NCI-H1092 treated with DMSO at 0.1 percent for 48 hours (cell line): ENCODE measurements around the gene SOD2.
"Not testable (repeated sequence)": the region's sequence is repeated elsewhere in the genome, so short reads cannot be mapped to it uniquely, and the experiment has no call there.

Source experiments
- DNase-seq: peaks from one replicate; lab custom pipeline; 2025; lab: John Stamatoyannopoulos, UW

Gene SOD2

DNA sequence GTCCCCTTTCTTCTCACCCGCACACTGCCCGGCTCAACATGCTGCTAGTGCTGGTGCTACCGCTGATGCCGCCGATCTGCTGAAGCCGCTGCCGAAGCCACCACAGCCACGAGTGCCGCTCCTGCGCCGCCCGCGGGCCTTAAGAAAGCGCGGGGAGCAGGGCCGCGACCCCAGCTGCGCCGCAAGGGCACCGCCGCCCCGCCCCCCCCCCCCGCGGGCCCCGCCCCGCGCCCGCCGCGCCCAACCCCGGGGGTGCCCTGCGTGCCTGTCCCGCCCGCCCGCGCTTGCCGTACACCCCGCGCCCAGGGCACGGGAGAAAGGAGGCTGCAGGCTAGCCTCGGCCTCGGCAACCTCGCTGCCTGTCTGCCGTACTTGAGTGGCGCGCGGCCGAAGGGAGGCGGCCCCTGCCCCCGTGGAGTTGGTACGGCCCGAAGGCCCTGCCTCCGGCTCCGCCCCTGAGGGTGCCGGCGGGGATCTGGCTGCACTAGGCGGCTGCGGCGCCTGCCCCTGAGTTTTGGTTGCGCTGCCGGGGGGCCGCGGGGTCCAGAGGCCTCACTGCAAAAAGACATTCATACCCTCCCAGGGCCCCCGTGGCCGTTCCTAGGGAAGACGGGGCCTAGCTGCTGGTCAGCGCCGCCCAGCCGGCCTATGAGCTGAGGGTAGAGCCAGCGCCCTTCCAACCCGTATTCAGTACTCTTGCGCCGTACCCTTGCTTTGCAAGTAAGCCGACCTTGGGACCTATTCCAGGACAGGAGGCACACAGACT lies at the start of gene SOD2:
Gene SOD2, minus strand, starts transcription at position 114 of the 766 bp plus-strand sequence. Its CDS starts 74 bp downstream, at position 40.
- DNase-seq = peak; percentile 96

GRCh38 chr6:159742165-159742564 lies 49.1 kb upstream of the SOD2 start:
- DNase-seq = no peak

- no peak for DNase-seq
These were observed 46.3 kb upstream of the SOD2 start for GRCh38 chr6:159739341-159739740.

DNA sequence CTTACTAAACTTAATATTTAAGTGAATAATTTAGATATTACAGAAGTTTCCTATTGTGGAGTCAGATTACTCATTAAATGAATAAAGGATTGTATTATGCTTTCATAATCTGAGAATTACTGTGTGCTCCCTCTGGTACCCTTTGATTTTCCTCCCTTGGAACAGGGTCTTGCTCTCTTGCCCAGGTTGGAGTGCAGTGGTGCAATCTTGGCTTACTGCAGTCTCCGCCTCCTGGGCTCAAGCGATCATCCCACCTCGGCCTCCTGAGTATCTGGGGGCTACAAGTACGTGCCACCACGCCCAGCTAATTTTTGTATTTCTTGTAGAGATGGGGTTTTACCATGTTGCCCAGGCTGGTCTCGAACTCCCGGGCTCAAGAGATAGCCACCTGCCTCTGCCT lies 43.9 kb upstream of the SOD2 start:
- DNase-seq = no peak

DNA sequence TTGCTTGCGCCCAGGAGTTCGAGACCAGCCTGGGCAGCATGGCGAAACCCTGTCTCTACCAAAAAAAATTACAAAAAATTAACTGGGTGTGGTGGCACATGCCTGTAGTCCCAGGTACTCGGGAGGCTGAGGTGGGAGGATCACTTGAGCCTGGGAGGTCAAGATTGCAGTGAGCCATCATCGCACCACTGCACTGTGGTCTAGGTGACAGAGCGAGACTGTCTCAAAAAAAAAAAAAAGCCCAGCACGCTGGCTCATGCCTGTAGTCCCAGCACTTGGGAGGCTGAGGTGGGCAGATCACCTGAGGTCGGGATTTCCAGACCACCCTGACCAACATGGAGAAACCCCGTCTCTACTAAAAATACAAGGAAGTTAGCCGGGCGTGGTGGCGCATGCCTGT lies 40.4 kb upstream of the SOD2 start:
- not testable (repeated sequence) for DNase-seq

DNA sequence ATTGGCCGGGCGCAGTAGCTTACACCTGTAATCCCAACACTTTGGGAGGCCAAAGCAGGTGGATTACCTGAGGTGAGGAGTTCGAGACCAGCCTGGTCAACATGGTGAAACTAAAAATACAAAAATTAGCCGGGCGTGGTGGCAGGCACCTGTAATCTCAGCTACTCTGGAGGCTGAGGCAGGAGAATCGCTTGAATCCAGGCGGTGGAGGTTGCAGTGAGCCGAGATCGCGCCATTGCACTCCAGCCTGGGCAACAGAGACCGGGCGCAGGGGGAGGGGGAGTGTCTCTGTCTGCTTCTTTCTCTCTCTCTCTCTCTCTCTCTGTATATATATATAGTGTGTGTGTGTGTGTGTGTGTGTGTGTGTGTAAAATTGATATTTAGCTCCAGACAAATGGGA lies 39.5 kb upstream of the SOD2 start:
- not testable (repeated sequence) for DNase-seq

GRCh38 chr6:159730332-159730676 lies 37.3 kb upstream of the SOD2 start:
- no peak for DNase-seq

GRCh38 chr6:159729598-159730331 lies 36.7 kb upstream of the SOD2 start:
- no peak for DNase-seq

- peak; percentile 25 for DNase-seq
These were observed 35.5 kb upstream of the SOD2 start for GRCh38 chr6:159728531-159728964.

DNA sequence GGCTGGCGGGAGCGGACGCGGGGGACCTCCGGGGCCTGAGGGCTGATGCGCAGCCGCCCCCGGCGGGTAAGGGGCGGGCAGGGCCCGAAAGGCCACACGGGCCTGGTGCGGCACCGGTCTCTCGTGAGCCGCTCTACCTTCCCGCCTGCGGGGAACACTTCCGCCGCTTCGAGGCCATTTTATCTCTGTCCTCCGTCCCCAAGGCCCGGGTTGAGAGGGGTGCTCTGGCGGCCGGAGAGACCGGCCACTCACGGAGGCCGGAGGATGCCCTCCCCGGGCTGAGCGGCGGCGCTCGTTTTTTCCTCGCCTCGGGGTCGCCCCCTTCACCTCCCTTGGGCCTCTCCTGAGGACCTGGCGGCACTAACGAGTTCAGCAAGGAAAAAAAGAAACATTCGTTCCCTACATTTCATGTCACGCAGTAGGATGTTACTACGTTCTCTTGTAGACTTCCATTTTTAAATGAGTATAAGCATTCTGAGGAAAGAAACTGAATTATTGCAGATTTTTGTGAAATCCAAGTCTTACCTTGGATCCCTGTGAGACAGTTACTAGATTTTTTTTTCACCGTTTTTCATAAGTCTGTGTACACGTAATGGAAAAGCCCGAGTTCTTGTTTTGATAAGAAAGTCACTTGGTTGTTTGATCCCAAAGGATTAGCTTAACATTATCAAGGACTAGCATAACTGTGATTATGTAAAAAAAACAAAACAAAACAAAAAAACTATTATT lies 34.8 kb upstream of the SOD2 start:
- peak; percentile 76 for DNase-seq

DNA sequence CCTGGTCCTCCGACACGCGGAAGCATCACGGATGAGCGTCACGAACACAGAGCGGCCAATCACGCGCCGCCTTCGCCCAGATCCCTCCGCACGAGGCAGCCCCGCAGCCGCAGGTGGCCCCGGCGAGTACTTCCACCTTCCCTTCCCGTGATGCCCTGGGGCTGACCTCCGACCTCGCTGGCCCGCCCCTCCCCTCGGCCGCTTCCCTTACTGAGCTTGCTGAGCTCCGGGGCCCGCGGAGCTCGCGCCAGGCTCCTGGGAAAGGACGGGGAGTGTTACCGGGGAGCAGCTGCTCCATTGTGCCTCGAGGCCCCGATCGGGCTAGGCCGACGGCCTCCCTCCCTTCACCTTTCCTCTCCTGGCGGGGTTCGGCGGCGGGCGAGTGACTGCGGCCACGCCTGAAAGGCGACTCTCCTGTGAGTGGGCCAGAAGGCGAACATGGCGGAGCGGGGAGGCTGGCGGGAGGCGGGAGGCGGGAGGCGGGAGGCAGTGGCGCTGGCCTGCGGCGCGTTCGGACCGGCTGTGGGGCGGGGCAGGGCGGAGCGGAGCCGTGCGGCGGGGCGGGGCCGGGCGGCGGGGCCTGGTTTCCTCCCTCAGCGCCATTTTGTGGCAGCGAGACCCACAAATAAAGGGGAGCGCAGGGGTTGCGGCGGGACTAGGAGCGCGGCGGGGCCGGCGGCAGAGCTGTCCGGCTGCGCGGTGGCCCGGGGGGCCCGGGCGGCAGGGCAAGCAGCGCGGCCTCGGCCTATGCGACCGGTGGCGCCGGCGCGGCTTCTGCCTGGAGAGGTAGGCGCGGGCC lies 34.1 kb upstream of the SOD2 start, which contains the start of gene WTAP:
Gene WTAP, plus strand, starts transcription at position 589 of the 799 bp plus-strand sequence. CDS start 8,760 bp downstream, outside the sequence.
- peak; percentile 100 for DNase-seq

DNA sequence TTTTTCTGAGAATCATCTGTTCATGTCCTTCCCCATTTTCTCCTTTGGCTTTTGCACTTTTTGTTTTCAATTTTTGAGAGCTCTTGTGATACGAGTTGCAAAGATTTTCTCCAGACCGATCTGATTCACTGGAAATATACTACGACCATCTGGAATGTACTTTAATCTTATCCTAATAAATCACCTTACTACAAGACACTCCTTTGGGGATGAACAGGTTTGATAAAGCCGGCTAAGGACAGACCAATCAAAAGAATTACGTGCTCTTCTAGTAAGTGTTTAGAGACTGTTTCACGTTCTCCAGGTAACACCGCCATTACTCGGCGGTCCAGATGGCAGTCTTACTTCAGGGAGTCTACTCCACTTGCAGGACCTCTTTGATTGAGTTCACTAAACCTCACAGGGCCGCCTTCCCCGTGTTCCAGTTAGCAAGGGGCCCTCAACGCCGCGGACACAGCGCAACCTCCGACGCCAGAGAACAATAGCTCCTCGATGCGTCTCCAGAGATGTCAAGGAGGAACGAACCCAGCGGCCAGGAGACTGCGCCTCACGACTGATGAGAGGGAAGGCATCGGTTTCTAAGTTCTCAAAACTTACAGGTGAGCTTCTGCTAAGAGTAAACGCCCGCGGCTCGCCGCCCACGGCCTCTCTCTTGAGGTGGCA lies 33.3 kb upstream of the SOD2 start:
- DNase-seq = no peak

GRCh38 chr6:159725208-159725607 lies 32.2 kb upstream of the SOD2 start:
- DNase-seq = not testable (repeated sequence)

- no peak for DNase-seq
These were observed 31.7 kb upstream of the SOD2 start for GRCh38 chr6:159724778-159725177.

DNA sequence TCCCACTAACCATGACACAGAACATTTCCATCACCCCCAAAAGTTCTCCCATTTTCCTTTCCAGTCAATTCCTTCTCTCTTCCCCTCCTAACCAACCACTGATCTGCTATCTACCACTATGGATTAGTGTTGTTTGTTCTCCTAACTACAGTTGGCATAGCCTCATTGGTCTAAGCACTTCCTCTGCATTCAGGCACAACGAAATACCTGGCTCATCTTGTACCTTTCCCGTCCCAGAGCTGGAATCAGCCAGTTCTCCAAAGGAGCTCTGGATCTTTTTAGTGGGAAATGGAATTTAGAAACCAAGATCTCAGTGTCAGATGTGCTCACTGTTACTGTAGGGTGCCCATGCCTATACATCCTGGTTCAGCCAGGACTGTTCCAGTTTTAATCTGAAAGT lies 30.2 kb upstream of the SOD2 start:
- no peak for DNase-seq

- DNase-seq = no peak
These were observed 29.6 kb upstream of the SOD2 start for GRCh38 chr6:159722655-159723054.

DNA sequence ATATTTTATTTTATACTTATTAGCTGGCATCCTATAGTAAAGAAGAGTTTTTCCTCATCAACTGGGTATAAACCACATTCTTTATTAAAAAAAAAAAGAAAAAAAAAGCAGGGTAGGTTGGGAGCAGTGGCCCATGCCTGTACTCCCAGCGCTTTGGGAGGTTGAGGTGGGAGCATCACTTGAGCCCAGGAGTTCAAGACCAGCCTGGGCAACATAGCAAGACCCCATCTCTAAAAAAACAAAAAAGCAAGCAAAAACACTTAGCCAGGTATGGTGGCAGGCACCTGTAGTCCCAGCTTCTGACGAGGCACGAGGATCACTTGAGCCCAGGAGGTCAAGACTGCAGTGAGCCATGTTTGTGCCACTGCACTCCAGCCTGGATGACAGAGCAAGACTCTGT lies 28.9 kb upstream of the SOD2 start:
- DNase-seq = not testable (repeated sequence)

GRCh38 chr6:159720708-159721107 lies 27.7 kb upstream of the SOD2 start:
- DNase-seq = peak; percentile 52

- no peak for DNase-seq
These were observed 26.2 kb upstream of the SOD2 start for GRCh38 chr6:159719287-159719686.

DNA sequence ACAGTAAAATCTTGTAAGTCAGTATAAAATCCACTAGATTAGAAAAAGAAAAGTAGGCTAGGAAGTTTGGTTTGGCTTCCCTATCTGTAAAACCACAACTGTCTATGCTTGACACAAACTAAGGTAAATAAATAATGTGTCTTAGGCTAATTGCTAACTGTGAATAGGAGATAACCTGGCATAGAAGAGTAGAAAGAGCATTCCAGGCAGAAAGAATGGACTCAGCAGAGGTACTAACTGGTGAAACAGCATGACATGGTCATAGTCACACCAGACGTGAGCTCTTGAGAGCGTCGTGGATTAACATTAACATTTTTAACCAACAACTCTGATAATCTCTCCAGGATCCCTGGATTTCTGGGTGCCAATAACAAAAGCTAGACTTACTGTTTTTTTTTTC lies 25.6 kb upstream of the SOD2 start:
- no peak for DNase-seq
